PC-9 (cell line): ENCODE data around the gene NOX5.

Source experiments
- EZH2 ChIP-seq: fragments of 200-600 bp; sonication (generic); IDR thresholded peaks from 2 replicates; pipeline ENCODE4 v1.8.0; 2017; ENCODE audit warnings: antibody characterized with exemption, low read depth
- TF ChIP-seq, protein P1 (sequence below): fragments of 200-600 bp; sonication (generic); conservative IDR thresholded peaks from 2 replicates; pipeline ENCODE4 v1.6.1; 2017; ENCODE audit warnings: mixed run types, antibody characterized with exemption, mild to moderate bottlenecking, moderate library complexity

DNA sequence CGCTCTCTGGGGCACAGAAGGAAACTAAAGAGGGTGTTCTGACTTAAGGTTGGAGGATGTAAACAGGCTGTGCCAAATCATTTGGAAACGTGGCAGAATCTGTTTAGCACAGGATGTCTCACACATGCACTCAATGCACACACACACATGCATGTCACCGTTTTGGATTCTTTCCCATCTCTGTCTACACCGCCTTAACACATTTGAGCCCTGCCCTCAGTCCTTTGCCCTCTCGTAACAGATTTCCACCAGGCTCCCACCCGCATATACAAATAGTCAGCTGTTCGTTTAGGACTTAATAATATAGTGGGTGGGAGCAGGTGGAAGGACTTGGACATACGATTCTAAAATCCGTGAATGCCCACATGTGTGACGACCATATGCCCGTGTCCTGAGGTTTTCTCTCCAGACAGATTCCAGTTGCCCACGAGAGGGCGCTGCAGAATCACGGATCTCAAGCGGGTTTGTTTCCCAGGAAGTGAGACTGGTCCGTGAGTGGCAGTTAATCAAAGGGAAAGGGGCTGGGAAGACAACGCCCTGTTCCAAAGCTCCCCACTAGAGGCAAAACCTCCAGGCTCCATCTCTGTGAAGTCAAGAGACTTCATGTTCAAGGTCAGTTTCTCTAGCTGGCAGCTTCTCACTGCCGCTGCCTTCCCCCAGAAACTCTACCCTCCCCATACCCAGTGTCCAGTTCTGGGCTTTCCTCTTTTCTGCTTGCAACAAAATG is 44.5 kb downstream of the NOX5 start:
- TF ChIP-seq, protein P1, sequence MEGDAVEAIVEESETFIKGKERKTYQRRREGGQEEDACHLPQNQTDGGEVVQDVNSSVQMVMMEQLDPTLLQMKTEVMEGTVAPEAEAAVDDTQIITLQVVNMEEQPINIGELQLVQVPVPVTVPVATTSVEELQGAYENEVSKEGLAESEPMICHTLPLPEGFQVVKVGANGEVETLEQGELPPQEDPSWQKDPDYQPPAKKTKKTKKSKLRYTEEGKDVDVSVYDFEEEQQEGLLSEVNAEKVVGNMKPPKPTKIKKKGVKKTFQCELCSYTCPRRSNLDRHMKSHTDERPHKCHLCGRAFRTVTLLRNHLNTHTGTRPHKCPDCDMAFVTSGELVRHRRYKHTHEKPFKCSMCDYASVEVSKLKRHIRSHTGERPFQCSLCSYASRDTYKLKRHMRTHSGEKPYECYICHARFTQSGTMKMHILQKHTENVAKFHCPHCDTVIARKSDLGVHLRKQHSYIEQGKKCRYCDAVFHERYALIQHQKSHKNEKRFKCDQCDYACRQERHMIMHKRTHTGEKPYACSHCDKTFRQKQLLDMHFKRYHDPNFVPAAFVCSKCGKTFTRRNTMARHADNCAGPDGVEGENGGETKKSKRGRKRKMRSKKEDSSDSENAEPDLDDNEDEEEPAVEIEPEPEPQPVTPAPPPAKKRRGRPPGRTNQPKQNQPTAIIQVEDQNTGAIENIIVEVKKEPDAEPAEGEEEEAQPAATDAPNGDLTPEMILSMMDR = peak; percentile 86
- TF ChIP-seq EZH2 = no peak
